ENCODE results near the gene SLC6A13.

GRCh38 chr12:233615-233968 lies 29.0 kb downstream of the SLC6A13 start:
- no peak for TF ChIP-seq CTCF (IDR thresholded peaks at IDR 0.05; ENCODE audit: low read depth, low read length, missing input control)
- TF ChIP-seq RXRA (IDR thresholded peaks at IDR 0.05): no peak
- no peak for TF ChIP-seq RAD21 (IDR thresholded peaks at IDR 0.05)
- TF ChIP-seq MAX (IDR thresholded peaks at IDR 0.05): no peak
- TF ChIP-seq REST (IDR thresholded peaks at IDR 0.05): no peak
- TF ChIP-seq HNF4G (IDR thresholded peaks at IDR 0.05): no peak
- no peak for TF ChIP-seq TAF1 (conservative IDR thresholded peaks at IDR 0.05)
- TF ChIP-seq ATF3 (IDR thresholded peaks at IDR 0.05): no peak
- TF ChIP-seq ZBTB33 (IDR thresholded peaks at IDR 0.05): no peak
- no peak for TF ChIP-seq YY1 (IDR thresholded peaks at IDR 0.05)

Measured in liver (tissue), 3 donors.